Pancreas (tissue), 10 donors: ENCODE results near the gene KIF18A. TPM values are rescaled to one million over a fixed set of nuclear protein-coding genes. Genes with fewer than 3 reads are reported as not detected.

ENCODE experiments used
- ATAC-seq, 4 donors: fragments of 200-7000 bp; cut with Tn5 transposase; one replicate each; pipeline versions ENCODE4 v1.8.0 to v1.9.1; 2020; ENCODE audit warnings: mild to moderate bottlenecking in 4 of 4, moderate library complexity in 4 of 4
- DNase-seq, 6 donors: peaks; one replicate each; pipeline ENCODE4 v3.0.0-alpha.2; 2020
- FAIRE-seq: peaks from 2 replicates; lab custom pipeline; 2012; peaks lifted over from hg19 to GRCh38; lab: Jason Lieb, UNC
- H3K27ac ChIP-seq, 4 donors: fragments of 200-600 bp; sonication (generic); 1 replicate in 3 of 4; 2 replicates in 1 of 4; pipeline versions ENCODE4 v1.5.0 to v1.8.0; 2020
- H3K27me3 ChIP-seq, 4 donors: fragments of 200-600 bp; one replicate each; pipeline ENCODE4 v1.8.0; 2021
- H3K36me3 ChIP-seq, 3 donors: fragments of 200-600 bp; sonication (generic) in 1 of 3; one replicate each; pipeline versions ENCODE4 v1.5.0 to v1.8.0; 2020 to 2021
- H3K4me1 ChIP-seq, 3 donors: fragments of 200-600 bp; one replicate each; pipeline ENCODE4 v1.8.0; 2021
- H3K4me3 ChIP-seq, 4 donors: fragments of 200-600 bp; sonication (generic) in 2 of 4; one replicate each; pipeline versions ENCODE4 v1.5.0 to v1.8.0; 2020 to 2021
- H3K9me3 ChIP-seq, 4 donors: fragments of 200-600 bp; one replicate each; pipeline ENCODE4 v1.8.0; 2021
- WGBS, 2 donors: extraction: QIAGEN DNeasy Blood & Tissue Kit; methylation state at CpG; one replicate each; pipeline ENCODE4 v1.1.7; 2013; 5-methylcytosine and 5-hydroxymethylcytosine counted together
- intact Hi-C, 3 donors: fragments of 100-400 bp; cut with DNase I; formaldehyde crosslinking; loops; one replicate each; pipeline versions ENCODE4 v1.11.1 to v1.14.2; 2022
- polyA plus RNA-seq, 2 donors: library from polyadenylated mRNA; stranded (reverse); fragments of 200-250 nt; gene quantifications; one replicate each; pipeline ENCODE4 v1.2.3, GENCODE V29; 2013
- total RNA-seq, 6 donors: library from RNA; stranded (reverse); fragmentation: NEBNext Ultra II Directional in 4 of 6; extraction: Animal tissue kit (Norgen Biotek cat#: 25700) in 4 of 6; gene quantifications; one replicate each; pipeline versions ENCODE4 v1.2.1 to v1.2.4, GENCODE V29; 2021 to 2023
- TF ChIP-seq, protein P1 (sequence below), 4 donors: fragments of 200-600 bp; sonication (generic) in 3 of 4; IDR thresholded peaks; one replicate each; pipeline versions ENCODE4 v1.5.0 to v1.8.0; 2021; ENCODE audit warnings: antibody characterized with exemption in 4 of 4
- donor health status: healthy with polysubstance abuse.
- donor health status: DM: no; HTN: no; CAD: no; lungs with moderate emphysema.
- donor health status: DM: no; HTN: no; CAD: no.
- donor health status: control.
- donor health status: control.
- donor health status: Bipolar disorder and iron deficiency.
- donor health status: DM: yes; HTN: yes; CAD: no.
- donor health status: DM: no; HTN: no; CAD: no.
- donor health status: DM: no; HTN: no; CAD: no.
- donor health status: DM: yes; HTN: yes; CAD: no.

The KIF18A gene
- total and polyA plus RNA-seq, 8 donors: 0.04 to 1.1 (median 0.29) TPM; not detected in 1

DNA sequence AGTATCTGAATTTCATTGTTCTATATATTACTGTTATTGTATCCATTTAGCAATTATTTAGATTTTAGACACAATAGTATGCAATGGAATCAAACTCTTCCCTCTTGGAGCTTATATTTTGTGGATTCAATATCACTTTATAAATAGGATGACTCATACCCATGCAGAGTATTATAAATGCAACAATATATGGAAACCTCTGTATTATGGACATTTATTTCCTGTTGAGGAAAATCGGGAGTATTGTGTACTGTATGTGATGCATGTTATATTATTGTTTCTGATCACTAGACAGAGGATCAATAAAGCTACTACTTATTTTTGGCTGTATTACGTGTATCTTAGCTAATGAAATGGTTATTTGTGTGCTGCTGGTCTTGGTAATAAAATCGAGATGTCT lies 1.0 kb upstream of the KIF18A start:
- intact Hi-C loops: no loop called here

DNA sequence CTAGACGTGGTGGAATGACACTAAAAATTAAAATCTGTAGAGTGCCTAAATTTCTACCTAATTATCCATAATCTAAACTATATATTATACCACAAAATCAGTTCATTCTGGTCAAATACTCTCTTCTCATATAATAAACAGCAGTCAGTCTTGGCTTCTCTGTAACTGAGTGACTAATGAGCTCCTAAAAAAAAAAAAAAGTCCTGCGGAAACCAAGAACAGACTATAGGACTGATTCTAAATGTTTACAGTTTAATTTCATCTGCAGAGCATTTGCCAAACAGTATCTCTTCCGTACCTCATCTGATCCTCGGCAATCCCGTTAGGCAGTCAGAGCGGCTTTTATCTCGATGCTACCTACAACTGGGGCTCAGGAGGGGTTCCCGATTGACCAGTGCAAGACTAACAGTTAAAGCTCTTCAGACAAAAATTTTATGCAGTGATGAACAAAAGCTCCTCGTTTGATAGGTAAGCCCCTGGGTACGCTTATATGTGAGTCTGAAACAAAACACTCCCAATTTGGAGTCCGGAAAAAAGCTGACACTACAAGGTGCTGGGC lies 686 bp downstream of the KIF18A start:
- Histone ChIP-seq H3K4me1 (peaks cover 4 to 26% (median 19%) of the 10 kb centered on the region in 3 donors), H3K27me3 (no peaks in the 10 kb centered on the region), H3K27ac (peak overlapping the region; percentile 53 to 76 (median 73)), H3K9me3 (no peaks in the 10 kb centered on the region), H3K36me3 (no peaks in the 10 kb centered on the region), H3K4me3 (peak overlapping the region in 3 of 4 donors; percentile 40 to 59 (median 47))
- peak in 1 of 6 donors; percentile 8 for DNase-seq
- FAIRE-seq: no peak
- 1 to 2% methylated on average over 11 of the region's 11 CpGs for WGBS, 2 donors
- TF ChIP-seq, protein P1, sequence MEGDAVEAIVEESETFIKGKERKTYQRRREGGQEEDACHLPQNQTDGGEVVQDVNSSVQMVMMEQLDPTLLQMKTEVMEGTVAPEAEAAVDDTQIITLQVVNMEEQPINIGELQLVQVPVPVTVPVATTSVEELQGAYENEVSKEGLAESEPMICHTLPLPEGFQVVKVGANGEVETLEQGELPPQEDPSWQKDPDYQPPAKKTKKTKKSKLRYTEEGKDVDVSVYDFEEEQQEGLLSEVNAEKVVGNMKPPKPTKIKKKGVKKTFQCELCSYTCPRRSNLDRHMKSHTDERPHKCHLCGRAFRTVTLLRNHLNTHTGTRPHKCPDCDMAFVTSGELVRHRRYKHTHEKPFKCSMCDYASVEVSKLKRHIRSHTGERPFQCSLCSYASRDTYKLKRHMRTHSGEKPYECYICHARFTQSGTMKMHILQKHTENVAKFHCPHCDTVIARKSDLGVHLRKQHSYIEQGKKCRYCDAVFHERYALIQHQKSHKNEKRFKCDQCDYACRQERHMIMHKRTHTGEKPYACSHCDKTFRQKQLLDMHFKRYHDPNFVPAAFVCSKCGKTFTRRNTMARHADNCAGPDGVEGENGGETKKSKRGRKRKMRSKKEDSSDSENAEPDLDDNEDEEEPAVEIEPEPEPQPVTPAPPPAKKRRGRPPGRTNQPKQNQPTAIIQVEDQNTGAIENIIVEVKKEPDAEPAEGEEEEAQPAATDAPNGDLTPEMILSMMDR (IDR thresholded peaks at IDR 0.05): no peak
- intact Hi-C loops: no loop called here
- no peak for ATAC-seq

More for the DNA sequence above, 1.0 kb upstream of the KIF18A start:
- ATAC-seq: no peak
- TF ChIP-seq, protein P1 (IDR thresholded peaks at IDR 0.05): no peak
- Histone ChIP-seq H3K27ac (peak overlapping the region in 2 of 4 donors; percentile 74 to 76), H3K4me3 (peak overlapping the region in 2 of 4 donors; percentile 47 to 59), H3K4me1 (peaks cover 4 to 26% (median 19%) of the 10 kb centered on the region in 3 donors), H3K36me3 (no peaks in the 10 kb centered on the region), H3K9me3 (no peaks in the 10 kb centered on the region), H3K27me3 (no peaks in the 10 kb centered on the region)
- no peak for FAIRE-seq
- no peak for DNase-seq
- 43 to 47% methylated on average over 3 of the region's 3 CpGs for WGBS, 2 donors

GRCh38 chr11:28106353-28107043 lies 1.5 kb downstream of the KIF18A start:
- Histone ChIP-seq H3K36me3 (no peaks in the 10 kb centered on the region), H3K27me3 (no peaks in the 10 kb centered on the region), H3K27ac (no peak overlapping the region), H3K4me1 (peaks cover 4 to 21% (median 19%) of the 10 kb centered on the region in 3 donors), H3K4me3 (no peak overlapping the region), H3K9me3 (no peaks in the 10 kb centered on the region)
- ATAC-seq (no peak), DNase-seq (no peak), FAIRE-seq (no peak)
- intact Hi-C loops: no loop called here
- WGBS, 2 donors: 74 to 80% methylated on average over 14 of the region's 14 CpGs
- TF ChIP-seq, protein P1 (IDR thresholded peaks at IDR 0.05): no peak

DNA sequence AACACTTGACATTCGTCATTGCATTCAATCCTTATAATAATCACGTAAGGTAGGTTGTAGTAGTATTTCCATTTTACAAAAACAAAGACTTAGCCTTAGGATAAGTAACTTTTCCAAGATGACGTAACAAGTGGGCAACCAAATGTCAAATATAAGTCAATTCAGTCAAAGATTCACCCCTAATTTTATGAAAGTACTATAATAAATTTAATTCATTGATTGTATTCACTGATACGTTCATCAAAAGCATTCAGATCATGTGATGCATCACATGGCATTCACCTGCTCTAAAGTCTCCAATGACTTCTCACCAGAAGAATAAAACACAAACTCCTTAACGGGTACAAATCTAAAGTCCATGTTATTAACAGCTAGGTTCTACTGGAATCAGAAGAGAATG lies 2.1 kb downstream of the KIF18A start:
- H3K9me3 ChIP-seq: no peaks in the 10 kb centered on the region
- DNase-seq: no peak
- no peak overlapping the region for H3K27ac ChIP-seq
- peaks cover under 1 to 15% (median 15%) of the 10 kb centered on the region in 3 donors for H3K4me1 ChIP-seq
- WGBS, 2 donors: 72 to 82% methylated on average over 5 of the region's 5 CpGs
- H3K4me3 ChIP-seq: no peak overlapping the region
- no peak for FAIRE-seq
- intact Hi-C loops: no loop called here
- TF ChIP-seq, protein P1 (IDR thresholded peaks at IDR 0.05): no peak
- H3K27me3 ChIP-seq: no peaks in the 10 kb centered on the region
- no peak for ATAC-seq
- H3K36me3 ChIP-seq: no peaks in the 10 kb centered on the region

DNA sequence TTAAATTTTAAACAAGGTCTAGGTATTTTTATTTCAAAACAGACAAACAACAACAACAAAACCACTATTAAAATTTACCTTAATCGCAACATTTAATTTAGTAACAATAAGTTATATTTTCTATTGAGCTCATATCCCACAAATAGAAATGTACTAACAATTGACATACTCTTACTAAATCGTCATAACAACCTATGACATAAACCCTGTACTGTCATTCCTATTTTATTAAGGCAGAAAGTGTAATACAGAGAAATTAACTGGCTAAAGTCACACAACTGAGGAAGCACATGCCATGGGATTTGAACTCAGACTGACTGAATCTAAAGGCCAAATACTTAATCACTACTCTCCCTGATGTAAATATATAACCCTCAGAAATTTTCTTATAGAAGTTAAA lies 3.0 kb downstream of the KIF18A start:
- Histone ChIP-seq H3K4me1 (peaks cover 0 to 14% (median 14%) of the 10 kb centered on the region in 3 donors), H3K36me3 (no peaks in the 10 kb centered on the region), H3K9me3 (no peaks in the 10 kb centered on the region), H3K27ac (no peak overlapping the region), H3K4me3 (no peak overlapping the region), H3K27me3 (no peaks in the 10 kb centered on the region)
- TF ChIP-seq, protein P1 (IDR thresholded peaks at IDR 0.05): no peak
- 77 to 81% methylated on average over 2 of the region's 2 CpGs for WGBS, 2 donors
- no peak for FAIRE-seq
- ATAC-seq: no peak
- intact Hi-C loops: no loop called here
- DNase-seq: no peak
